HG03354 (cell line): ENCODE results near the gene CHRM5.

Experiments used
- ATAC-seq: cut with Tn5 transposase; IDR thresholded peaks from one replicate; pipeline ENCODE4 v1.9.1; 2021; ENCODE audit warnings: mild to moderate bottlenecking; ENCODE audit not compliant: unreplicated experiment, poor library complexity, severe bottlenecking

Gene CHRM5

GRCh38 chr15:34070003-34070402 is 101.7 kb downstream of the CHRM5 start:
- ATAC-seq, result no peak

GRCh38 chr15:34076785-34077184 is 108.5 kb downstream of the CHRM5 start:
- no peak for ATAC-seq

DNA sequence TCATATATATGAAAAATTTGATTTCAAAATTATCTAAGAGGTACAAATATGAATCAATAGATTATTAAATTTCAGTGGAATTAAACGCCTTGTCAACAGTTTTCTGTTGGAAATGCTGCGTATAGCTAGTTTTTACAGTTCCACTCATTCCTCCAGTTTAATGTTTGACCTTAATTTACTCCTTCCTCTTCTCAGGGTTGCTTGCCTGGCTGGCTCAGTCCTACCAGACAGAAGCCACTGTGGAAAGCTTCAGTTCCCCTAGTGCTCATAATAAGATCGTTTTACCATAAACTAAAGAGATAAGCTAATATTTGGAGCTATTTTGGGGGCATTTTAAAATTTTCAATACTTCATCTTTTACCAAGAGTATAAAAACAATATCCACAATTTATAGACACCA is 110.6 kb downstream of the CHRM5 start:
- ATAC-seq, result no peak

DNA sequence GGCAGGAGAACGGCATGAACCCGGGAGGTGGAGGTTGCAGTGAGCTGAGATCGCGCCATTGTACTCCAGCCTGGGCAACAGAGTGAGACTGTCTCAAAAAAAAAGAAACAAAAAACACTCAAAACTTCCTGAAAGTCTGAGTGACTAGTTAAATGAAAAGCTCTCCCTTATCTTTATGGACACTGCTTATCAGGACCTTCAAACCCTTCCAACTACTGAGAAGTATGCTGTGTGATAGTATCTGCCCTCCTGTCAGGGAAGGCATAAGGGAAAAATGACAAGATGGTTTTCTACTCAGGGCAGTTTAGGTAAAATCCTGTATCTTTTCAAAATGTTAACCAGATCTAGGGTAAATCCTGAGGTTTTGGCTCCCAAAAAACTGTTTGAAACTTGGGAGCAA is 111.6 kb downstream of the CHRM5 start:
- ATAC-seq, result no peak

DNA sequence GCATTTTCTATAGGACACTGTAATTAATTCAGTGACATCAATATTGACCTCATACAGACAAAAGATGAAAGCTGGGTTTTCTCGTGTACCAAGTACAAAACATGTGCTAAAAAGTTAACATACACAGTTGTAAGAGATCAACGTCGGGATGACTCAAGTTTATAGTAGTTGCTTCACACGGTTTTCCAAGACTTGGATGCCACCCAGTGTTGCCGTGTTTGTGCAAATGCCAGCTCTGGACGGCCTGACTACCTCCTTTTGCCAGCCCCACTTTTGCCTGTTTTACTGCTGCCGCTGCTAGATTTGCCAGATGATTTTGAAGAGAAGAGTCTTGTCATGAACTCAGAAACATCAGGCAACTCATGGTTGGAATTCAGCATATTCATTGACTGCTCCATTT is 115.8 kb downstream of the CHRM5 start:
- no peak for ATAC-seq

- ATAC-seq, result no peak
Observed at GRCh38 chr15:34085746-34086145, 117.4 kb downstream of the CHRM5 start.

- ATAC-seq, result no peak
Observed at GRCh38 chr15:34099914-34100313, 131.6 kb downstream of the CHRM5 start.

DNA sequence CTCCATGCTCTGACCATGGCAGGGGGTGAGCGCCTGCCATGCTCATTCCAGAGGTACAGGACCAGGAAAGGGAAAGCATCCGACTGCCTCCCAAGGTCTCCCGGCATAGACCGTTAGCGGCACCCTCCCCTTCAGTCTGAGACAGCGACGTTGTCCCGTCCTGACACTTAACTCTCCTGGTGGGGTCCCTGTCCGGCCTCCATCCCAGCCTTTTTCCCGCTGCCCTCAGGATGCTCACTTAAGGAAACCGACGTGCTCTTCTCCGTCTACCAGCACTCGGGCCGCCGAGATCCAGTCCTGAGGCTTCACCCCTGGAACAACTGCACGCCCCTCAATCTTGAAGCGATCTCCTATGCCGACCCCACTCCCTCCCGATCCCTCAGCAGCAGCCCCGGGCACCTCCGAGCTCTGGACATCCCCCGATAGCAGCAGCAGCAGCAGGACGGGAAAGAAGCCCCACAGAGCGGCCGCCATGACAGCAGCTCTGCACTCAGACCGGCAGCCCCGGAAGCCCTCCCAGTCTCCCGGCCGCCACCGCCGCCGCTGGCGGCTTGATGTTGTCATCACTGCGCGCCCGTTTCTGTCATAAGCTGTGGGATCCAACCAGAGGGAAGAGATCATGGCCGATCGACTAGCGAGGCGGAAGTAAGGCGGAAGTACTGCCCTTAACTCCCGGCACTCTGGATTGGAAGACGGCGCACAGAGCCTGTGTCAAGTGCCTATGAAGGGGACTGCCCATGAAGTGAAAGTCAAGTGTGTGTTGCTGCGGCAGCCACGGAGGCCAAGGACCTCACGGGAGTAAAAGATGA is 133.3 kb downstream of the CHRM5 start, which contains the start of the genes EMC7 and PGBD4:
EMC7 (minus strand) TSS at position 497 of the 809 bp plus-strand sequence; CDS start at position 474, 23 bp downstream.
PGBD4 (plus strand) TSS at position 718 of the 809 bp plus-strand sequence. CDS start 449 bp downstream, outside the sequence.
- ATAC-seq, result peak; percentile 97

DNA sequence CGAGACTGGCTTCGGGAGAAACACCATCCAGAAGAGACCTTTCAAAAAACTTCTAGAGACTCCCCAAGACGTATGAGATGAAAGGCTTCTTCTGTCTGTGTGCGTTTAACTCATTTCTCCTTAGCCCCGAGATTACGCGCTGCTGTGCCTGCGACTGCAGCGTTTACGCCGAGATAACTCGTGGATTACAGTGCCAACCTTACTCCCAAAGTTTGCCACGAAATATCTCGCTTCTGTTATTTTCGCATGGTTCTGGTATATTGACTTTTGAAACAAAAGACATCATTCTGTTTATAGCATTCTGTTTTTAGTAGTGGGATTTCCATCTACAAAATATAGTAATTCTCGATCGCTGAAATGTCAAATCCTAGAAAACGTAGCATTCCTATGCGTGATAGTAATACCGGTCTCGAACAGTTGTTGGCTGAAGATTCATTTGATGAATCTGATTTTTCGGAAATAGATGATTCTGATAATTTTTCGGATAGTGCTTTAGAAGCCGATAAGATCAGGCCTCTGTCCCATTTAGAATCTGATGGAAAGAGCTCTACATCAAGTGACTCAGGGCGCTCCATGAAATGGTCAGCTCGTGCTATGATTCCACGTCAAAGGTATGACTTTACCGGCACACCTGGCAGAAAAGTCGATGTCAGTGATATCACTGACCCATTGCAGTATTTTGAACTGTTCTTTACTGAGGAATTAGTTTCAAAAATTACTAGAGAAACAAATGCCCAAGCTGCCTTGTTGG is 134.1 kb downstream of the CHRM5 start:
- ATAC-seq, result no peak

DNA sequence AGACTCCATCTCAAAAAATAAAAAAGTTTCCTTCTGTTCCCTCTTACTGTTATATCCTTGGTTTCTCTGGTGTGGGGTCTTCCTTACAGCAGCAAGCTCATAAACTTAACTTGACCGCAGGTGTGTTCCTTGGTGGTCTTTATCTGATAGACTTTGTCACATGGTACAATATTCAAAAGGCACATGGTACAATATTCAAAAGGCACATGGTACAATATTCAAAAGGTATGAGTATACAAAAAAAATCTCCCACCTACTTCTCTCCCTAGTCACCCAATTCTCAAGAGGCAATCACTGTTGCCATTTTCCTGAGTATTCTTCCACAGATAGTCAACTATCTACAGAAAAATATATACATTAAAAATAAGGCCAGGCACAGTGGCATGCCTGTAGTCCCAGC is 138.1 kb downstream of the CHRM5 start:
- ATAC-seq, result no peak

GRCh38 chr15:34107315-34107714 is 139.0 kb downstream of the CHRM5 start:
- ATAC-seq, result no peak

DNA sequence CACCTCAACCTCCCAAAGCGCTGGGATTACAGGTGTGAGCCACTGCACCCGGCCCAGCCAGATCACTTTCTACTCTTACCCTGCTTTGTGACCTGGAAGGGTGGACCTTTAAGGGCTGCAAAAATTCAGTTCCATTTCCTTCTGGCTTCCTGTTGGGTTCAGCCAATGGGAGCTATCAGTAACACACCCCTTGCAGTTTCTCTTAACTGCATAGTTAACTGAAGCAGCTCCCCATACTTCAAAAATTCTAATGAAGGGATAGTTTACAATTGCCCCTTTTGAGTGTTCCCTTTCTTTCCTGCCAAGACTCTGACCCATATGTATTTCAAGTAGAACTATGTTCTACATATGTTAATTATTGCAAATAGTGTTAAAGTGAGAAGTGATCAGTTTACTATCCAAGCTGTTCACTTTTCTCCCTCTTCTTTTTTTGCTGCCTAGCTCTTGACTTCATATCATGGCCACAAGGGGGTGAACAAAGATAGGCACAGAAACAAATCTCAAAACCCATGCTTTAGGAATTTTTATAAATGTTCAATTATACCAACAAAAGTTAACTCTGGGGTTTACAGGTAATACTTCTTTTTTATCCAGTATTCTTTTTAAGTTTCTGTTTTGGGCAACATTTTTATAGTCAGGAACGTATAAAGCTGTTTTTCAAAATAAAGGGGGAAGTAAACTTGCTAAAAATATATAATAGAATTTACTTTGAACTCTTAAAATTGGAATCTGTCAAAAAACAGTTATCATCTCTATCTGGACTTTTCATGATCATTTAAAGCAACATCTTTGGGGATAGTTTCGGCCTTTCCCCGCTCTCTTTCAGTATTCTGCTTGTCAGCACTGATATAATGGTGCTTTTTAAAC is 141.7 kb downstream of the CHRM5 start:
- ATAC-seq, result no peak

DNA sequence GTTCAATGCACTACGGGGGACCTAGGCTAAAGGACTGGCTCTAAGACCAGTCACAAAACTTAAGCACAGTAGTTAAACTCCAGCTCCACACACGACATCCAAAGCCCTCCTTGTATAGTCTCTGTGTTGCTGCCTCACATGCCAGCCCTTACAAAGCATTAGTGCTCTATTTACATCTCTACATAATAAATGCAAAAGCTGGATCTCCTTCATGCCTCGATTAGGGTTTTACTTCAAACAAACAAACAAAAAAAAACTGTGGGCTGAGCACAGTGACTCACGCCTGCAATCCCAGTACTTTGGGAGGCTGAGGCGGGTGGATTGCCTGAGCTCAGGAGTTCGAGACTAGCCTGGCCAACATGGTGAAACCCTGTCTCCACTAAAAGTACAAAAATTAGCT is 143.2 kb downstream of the CHRM5 start:
- no peak for ATAC-seq

DNA sequence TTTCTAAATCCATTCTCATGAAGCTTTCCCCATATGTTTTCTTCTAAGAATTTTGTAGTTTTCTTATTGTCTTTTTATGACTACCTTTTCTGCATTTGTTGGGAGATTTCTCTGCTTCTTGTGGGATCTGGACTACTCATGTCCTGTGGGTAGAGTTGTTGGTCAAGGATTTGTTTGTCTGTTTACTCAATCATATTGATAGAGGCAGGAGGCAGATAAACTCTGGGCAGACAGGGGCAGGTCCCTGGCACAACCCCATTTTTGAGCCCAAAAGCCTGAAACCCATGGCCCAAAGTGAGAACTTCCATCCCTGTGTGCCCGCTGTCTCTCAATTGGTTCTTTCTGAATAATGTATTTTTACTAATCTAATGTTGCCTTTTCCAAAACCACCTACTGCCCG is 145.9 kb downstream of the CHRM5 start:
- no peak for ATAC-seq

DNA sequence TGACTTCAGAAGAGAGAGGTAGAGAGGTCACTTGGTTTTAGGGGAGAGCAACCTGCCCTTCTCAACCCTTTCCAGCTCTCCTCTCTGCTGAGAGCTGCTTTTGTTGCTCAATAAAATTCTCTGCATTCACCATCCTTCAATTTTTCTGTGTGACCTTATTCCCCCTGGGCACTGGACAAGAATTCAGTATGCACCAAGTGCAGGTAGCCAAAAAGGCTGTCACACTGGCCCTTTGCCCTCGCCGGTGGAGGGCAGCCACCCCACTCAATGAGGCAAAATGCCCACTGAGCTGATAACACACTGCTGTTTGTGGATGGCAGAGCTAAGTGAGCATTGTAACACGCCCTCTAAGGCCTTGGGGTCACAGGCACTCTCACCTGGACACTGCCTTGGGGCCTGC is 146.4 kb downstream of the CHRM5 start:
- no peak for ATAC-seq

DNA sequence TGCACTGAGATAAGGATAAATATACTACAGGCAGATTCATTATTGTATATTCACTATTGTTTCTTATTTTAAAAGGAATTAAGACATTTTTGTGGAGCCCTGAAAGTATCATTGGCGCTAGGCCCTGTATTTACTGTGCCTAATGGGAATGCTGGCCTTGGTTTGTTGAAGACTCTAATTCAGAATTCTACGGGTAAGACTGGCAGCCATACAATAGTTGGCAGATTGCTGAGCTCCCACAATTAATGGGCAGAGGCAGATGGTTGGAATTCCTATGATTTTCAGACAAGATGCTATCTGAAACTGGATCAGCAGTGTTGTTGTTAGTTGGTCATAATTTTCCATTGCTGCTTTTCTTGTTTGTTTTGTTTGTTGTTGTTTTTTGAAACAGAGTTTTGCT is 148.3 kb downstream of the CHRM5 start:
- no peak for ATAC-seq
